ENCODE results near the gene PRODH2.
A peak's percentile ranks its signal among the peaks of the same experiment; 100 is the strongest.

PRODH2 gene

GRCh38 chr19:35759697-35760096 is 52.9 kb downstream of the PRODH2 start:
- peaks cover 16% of the 10 kb centered on the region for H3K4me1 ChIP-seq (ENCODE audit: low read depth, poor library complexity, severe bottlenecking)
- no peaks in the 10 kb centered on the region for H3K36me3 ChIP-seq (ENCODE audit: insufficient read depth)
- H3K9ac ChIP-seq, result no peak overlapping the region
- no peaks in the 10 kb centered on the region for H3K27me3 ChIP-seq (ENCODE audit: insufficient read depth, low read depth)
- H3K4me3 ChIP-seq (IDR thresholded peaks at IDR 0.05; ENCODE audit: insufficient read depth, low read depth, low read length), result no peak overlapping the region
- no peaks in the 10 kb centered on the region for H4K20me1 ChIP-seq (ENCODE audit: insufficient read depth)
- H2AFZ ChIP-seq (ENCODE audit: low read depth), result no peak overlapping the region
- peaks cover 12% of the 10 kb centered on the region; the same call in 1 of the 2 replicates for H3K79me2 ChIP-seq (ENCODE audit: insufficient read depth, low read depth)
- H3K27ac ChIP-seq, result no peak overlapping the region
- TF ChIP-seq CTCF (conservative IDR thresholded peaks at IDR 0.05; ENCODE audit: low read depth, low read length), result no peak
- H3K4me2 ChIP-seq, result no peak overlapping the region

GRCh38 chr19:35757749-35758608 is 54.7 kb downstream of the PRODH2 start, which contains the start of gene PROSER3:
Gene PROSER3 (plus strand): TSS chr19:35758176. CDS start chr19:35758216, 40 bp downstream.
- Histone ChIP-seq H3K9ac (peak within 1 kb of the TSS; percentile 77), H2AFZ (ENCODE audit: low read depth) (peak within 1 kb of the TSS; percentile 94), H3K27ac (peak within 1 kb of the TSS; percentile 79), H3K4me1 (ENCODE audit: low read depth, poor library complexity, severe bottlenecking) (peaks cover 16% of the 10 kb centered on the region), H3K27me3 (ENCODE audit: insufficient read depth, low read depth) (no peaks in the 10 kb centered on the region), H3K79me2 (ENCODE audit: insufficient read depth, low read depth) (peaks cover 12% of the 10 kb centered on the region; the same call in 1 of the 2 replicates), H3K4me2 (peak within 1 kb of the TSS; percentile 84), H4K20me1 (ENCODE audit: insufficient read depth) (no peaks in the 10 kb centered on the region), H3K4me3 (IDR thresholded peaks at IDR 0.05; ENCODE audit: insufficient read depth, low read depth, low read length) (no peak within 1 kb of the TSS), H3K36me3 (ENCODE audit: insufficient read depth) (no peaks in the 10 kb centered on the region)
- TF ChIP-seq CTCF (conservative IDR thresholded peaks at IDR 0.05; ENCODE audit: low read depth, low read length), result no peak

GRCh38 chr19:35757231-35757748 is 55.4 kb downstream of the PRODH2 start:
- peak overlapping the region; percentile 94 for H2AFZ ChIP-seq (ENCODE audit: low read depth)
- H4K20me1 ChIP-seq (ENCODE audit: insufficient read depth), result no peaks in the 10 kb centered on the region
- H3K9ac ChIP-seq, result peak overlapping the region; percentile 50
- peaks cover 12% of the 10 kb centered on the region; the same call in 1 of the 2 replicates for H3K79me2 ChIP-seq (ENCODE audit: insufficient read depth, low read depth)
- no peaks in the 10 kb centered on the region for H3K36me3 ChIP-seq (ENCODE audit: insufficient read depth)
- H3K27me3 ChIP-seq (ENCODE audit: insufficient read depth, low read depth), result no peaks in the 10 kb centered on the region
- no peak overlapping the region for H3K4me3 ChIP-seq (IDR thresholded peaks at IDR 0.05; ENCODE audit: insufficient read depth, low read depth, low read length)
- peak overlapping the region; percentile 75 for H3K27ac ChIP-seq
- peaks cover 16% of the 10 kb centered on the region for H3K4me1 ChIP-seq (ENCODE audit: low read depth, poor library complexity, severe bottlenecking)
- TF ChIP-seq CTCF (conservative IDR thresholded peaks at IDR 0.05; ENCODE audit: low read depth, low read length), result no peak
- peak overlapping the region; percentile 84 for H3K4me2 ChIP-seq

- Histone ChIP-seq H3K27me3 (ENCODE audit: insufficient read depth, low read depth) (no peaks in the 10 kb centered on the region), H3K9ac (peak within 1 kb of the TSS; percentile 50), H3K36me3 (ENCODE audit: insufficient read depth) (no peaks in the 10 kb centered on the region), H4K20me1 (ENCODE audit: insufficient read depth) (no peaks in the 10 kb centered on the region), H3K4me3 (IDR thresholded peaks at IDR 0.05; ENCODE audit: insufficient read depth, low read depth, low read length) (no peak within 1 kb of the TSS), H3K27ac (peak within 1 kb of the TSS; percentile 75), H3K4me1 (ENCODE audit: low read depth, poor library complexity, severe bottlenecking) (peaks cover 16% of the 10 kb centered on the region), H3K4me2 (peak within 1 kb of the TSS; percentile 84), H3K79me2 (ENCODE audit: insufficient read depth, low read depth) (peaks cover 12% of the 10 kb centered on the region; the same call in 1 of the 2 replicates), H2AFZ (ENCODE audit: low read depth) (peak within 1 kb of the TSS; percentile 94)
- no peak for TF ChIP-seq CTCF (conservative IDR thresholded peaks at IDR 0.05; ENCODE audit: low read depth, low read length)
These were observed 56.0 kb downstream of the PRODH2 start, which contains the start of gene HSPB6 for GRCh38 chr19:35756377-35757230. Gene HSPB6 (minus strand): TSS chr19:35757029. CDS start chr19:35757008, 21 bp downstream.
